ENCODE data around the gene TXNDC8.

- TF ChIP-seq GATA2 (IDR thresholded peaks at IDR 0.05; ENCODE audit: low read depth, low read length) (no peak), GATA3 (IDR thresholded peaks at IDR 0.05; ENCODE audit: low read depth, low read length) (no peak)
These were observed 70.9 kb downstream of the TXNDC8 start for GRCh38 chr9:110266795-110267194.

Measured in SH-SY5Y (cell line).